Heart left ventricle (tissue), 13 donors: ENCODE results near the gene FADS3.

ENCODE experiments used
- CTCF ChIP-seq, 12 donors: fragments of 200-600 bp; sonication (generic) in 4 of 12; IDR thresholded peaks; one replicate each; pipeline versions ENCODE4 v1.5.0 to v1.8.0; 2018 to 2022; ENCODE audit warnings: antibody characterized with exemption in 12 of 12, mild to moderate bottlenecking in 5 of 12
- POLR2A ChIP-seq, 2 donors: fragments of 450-650 bp; IDR thresholded peaks; one replicate each; pipeline ENCODE4 v1.6.1; 2017; ENCODE audit warnings: antibody characterized with exemption in 2 of 2, mild to moderate bottlenecking in 2 of 2, moderate library complexity in 2 of 2
- donor health status: ischemic (EF 13 %, LVEDD 7.1; RV severe dilation, severe dysfunction).
- donor health status: DM: no; HTN: yes; CAD: no.
- donor health status: DM: no; HTN: no; CAD: no.
- donor health status: ischemic (EF 25% LVEDD 6.9; RV normal size, moderate dysfunction).
- donor health status: ischemic (EF 25% LVEDD 5.7; RV mildly dilated, moderate dysfunction).
- donor health status: ischemic (EF 35%, LVEDD 5.7; RV mildly dilated, moderate dysfunction).
- donor health status: nonischemic (EF 11% LVEDD 7.7; RV severe dilation, severe dysfunction).
- donor health status: DM: yes; HTN: yes; CAD: no.
- donor health status: PGD.
- donor health status: ischemic (EF 29% LVEDD 5.4; RV normal size, mild dysfunction).
- donor health status: nonischemic (EF 23%, LVEDD 6.1; RV moderate dilation, normal function).

GRCh38 chr11:61830237-61831105, 60.9 kb downstream of the FADS3 start:
- no peak for TF ChIP-seq CTCF (IDR thresholded peaks at IDR 0.05)
- TF ChIP-seq POLR2A (IDR thresholded peaks at IDR 0.05) = no peak
